H1 (cell line): Measurements from ENCODE around the gene CREB3. TPM values are rescaled to one million over a fixed set of nuclear protein-coding genes. Genes with fewer than 3 reads are reported as not detected.

Experiments
- CTCF ChIA-PET: fragments of 300-600 bp; sonication (Branson Sonifier 250); formaldehyde crosslinking; loops from one replicate; lab custom pipeline; 2021; ENCODE audit not compliant: partially characterized antibody; lab: Charles Lee
- POLR2A ChIA-PET: fragments of 300-600 bp; sonication (Branson Sonifier 250); formaldehyde crosslinking; loops from one replicate; lab custom pipeline; 2021; ENCODE audit warnings: inconsistent platforms; ENCODE audit not compliant: partially characterized antibody; lab: Charles Lee
- DNase-seq, 2 experiments: peaks; one replicate each; pipeline versions ENCODE4 v3.0.0 to v3.0.0-alpha.2; 2010 to 2022; ENCODE audit warnings: low spot score in 2 of 2, low read depth in 1 of 2, mixed read lengths in 1 of 2
- FAIRE-seq: peaks from 2 replicates; lab custom pipeline; 2011; peaks lifted over from hg19 to GRCh38; lab: Jason Lieb, UNC
- H2AFZ ChIP-seq: 2 replicates; pipeline ENCODE4 v1.8.1; 2012; ENCODE audit warnings: low read length, inconsistent platforms
- H2AK5ac ChIP-seq: 2 replicates; pipeline ENCODE4 v1.6.1; 2013; ENCODE audit warnings: low read depth, low read length
- H2BK120ac ChIP-seq: replicated peaks from 2 replicates; pipeline ENCODE3; 2013; ENCODE audit warnings: low read depth, low read length, inconsistent platforms
- H2BK12ac ChIP-seq: 2 replicates; pipeline ENCODE4 v1.6.1; 2013; ENCODE audit warnings: low read depth, low read length
- H2BK15ac ChIP-seq: 2 replicates; pipeline ENCODE4 v1.6.1; 2013; ENCODE audit warnings: low read length
- H2BK20ac ChIP-seq: 2 replicates; pipeline ENCODE4 v1.6.1; 2013; ENCODE audit warnings: low read length
- H2BK5ac ChIP-seq: 2 replicates; pipeline ENCODE4 v1.6.1; 2013; ENCODE audit warnings: low read depth, low read length
- H3K14ac ChIP-seq: 2 replicates; pipeline ENCODE4 v1.6.1; 2013; ENCODE audit warnings: inconsistent platforms; ENCODE audit not compliant: insufficient read length
- H3K18ac ChIP-seq: 2 replicates; pipeline ENCODE4 v1.6.1; 2013; ENCODE audit warnings: low read length; ENCODE audit errors: extremely low read depth
- H3K23ac ChIP-seq: 2 replicates; pipeline ENCODE4 v1.6.1; 2013; ENCODE audit warnings: inconsistent platforms; ENCODE audit not compliant: insufficient read length
- H3K23me2 ChIP-seq: 2 replicates; pipeline ENCODE4 v1.6.1; 2013; ENCODE audit warnings: low read depth, low read length
- H3K27ac ChIP-seq: 2 replicates; pipeline ENCODE4 v1.6.1; 2011; ENCODE audit warnings: low read depth, low read length, inconsistent platforms
- H3K27me3 ChIP-seq, 4 experiments: replicated peaks in 1 of 4; 1 replicate in 1 of 4; 2 replicates in 3 of 4; pipeline versions ENCODE4 v1.6.1 to v1.8.1; 2011 to 2013; ENCODE audit warnings: low read length in 3 of 4, mild to moderate bottlenecking in 3 of 4, inconsistent platforms in 2 of 4, mixed read lengths in 2 of 4, moderate library complexity in 1 of 4; ENCODE audit not compliant: control insufficient read depth in 3 of 4, insufficient read depth in 3 of 4; ENCODE audit errors: extremely low read depth in 1 of 4
- H3K36me3 ChIP-seq, 4 experiments: 2 replicates each; pipeline versions ENCODE4 v1.6.1 to v1.8.1; 2011 to 2013; ENCODE audit warnings: mild to moderate bottlenecking in 4 of 4, low read length in 3 of 4, moderate library complexity in 2 of 4, control low read depth in 1 of 4, inconsistent platforms in 1 of 4; ENCODE audit not compliant: insufficient read depth in 4 of 4, control insufficient read depth in 2 of 4
- H3K4ac ChIP-seq: replicated peaks from 2 replicates; pipeline ENCODE3; 2013; ENCODE audit warnings: low read length, low read depth, mixed read lengths, inconsistent platforms; ENCODE audit not compliant: insufficient read length
- H3K4me1 ChIP-seq, 4 experiments: replicated peaks in 1 of 4; 1 replicate in 1 of 4; 2 replicates in 3 of 4; pipeline versions ENCODE4 v1.6.1 to v1.8.1; 2011 to 2013; ENCODE audit warnings: low read length in 3 of 4, inconsistent platforms in 2 of 4, mixed read lengths in 1 of 4; ENCODE audit not compliant: insufficient read depth in 4 of 4, control insufficient read depth in 3 of 4
- H3K4me2 ChIP-seq, 2 experiments: 2 replicates each; pipeline versions ENCODE4 v1.6.1 to v1.8.1; 2011 to 2013; ENCODE audit warnings: low read depth in 2 of 2, low read length in 2 of 2, control low read depth in 1 of 2, inconsistent platforms in 1 of 2, mild to moderate bottlenecking in 1 of 2; ENCODE audit not compliant: insufficient read depth in 1 of 2
- H3K4me3 ChIP-seq, 4 experiments: fragments of 200-600, 300-600 bp in 1 of 4; sonication (generic), shearing (Covaris generic), sonication (Bioruptor Twin) in 1 of 4; 2 replicates each; pipeline versions ENCODE4 v1.5.1 to v1.8.1; 2011 to 2016; ENCODE audit warnings: low read length in 4 of 4, low read depth in 3 of 4, control low read depth in 2 of 4, inconsistent platforms in 2 of 4, mild to moderate bottlenecking in 2 of 4, mixed read lengths in 1 of 4, moderate library complexity in 1 of 4; ENCODE audit not compliant: insufficient read depth in 2 of 4; ENCODE audit errors: extremely low read depth in 1 of 4
- H3K56ac ChIP-seq: replicated peaks from 2 replicates; pipeline ENCODE3; 2013; ENCODE audit warnings: low read depth, mild to moderate bottlenecking, mixed read lengths, low read length, inconsistent platforms; ENCODE audit not compliant: insufficient read length
- H3K79me1 ChIP-seq: 2 replicates; pipeline ENCODE4 v1.6.1; 2013; ENCODE audit warnings: low read depth, low read length, control low read depth
- H3K79me2 ChIP-seq, 2 experiments: 2 replicates each; pipeline versions ENCODE4 v1.6.1 to v1.8.1; 2012 to 2013; ENCODE audit warnings: low read length in 2 of 2, mild to moderate bottlenecking in 2 of 2, inconsistent platforms in 1 of 2; ENCODE audit not compliant: insufficient read depth in 2 of 2, control insufficient read depth in 1 of 2
- H3K9ac ChIP-seq, 4 experiments: replicated peaks in 1 of 4; 1 replicate in 1 of 4; 2 replicates in 3 of 4; pipeline versions ENCODE4 v1.6.1 to v1.8.1; 2011 to 2013; ENCODE audit warnings: low read depth in 3 of 4, low read length in 3 of 4, control low read depth in 2 of 4, mild to moderate bottlenecking in 2 of 4, moderate library complexity in 2 of 4, inconsistent platforms in 1 of 4; ENCODE audit errors: extremely low read depth in 1 of 4
- H3K9me3 ChIP-seq, 2 experiments: 2 replicates each; pipeline versions ENCODE4 v1.6.1 to v1.8.1; 2012 to 2013; ENCODE audit warnings: mild to moderate bottlenecking in 2 of 2, moderate library complexity in 2 of 2, control low read depth in 1 of 2, inconsistent platforms in 1 of 2, low read depth in 1 of 2, low read length in 1 of 2, mixed read lengths in 1 of 2; ENCODE audit not compliant: insufficient read depth in 2 of 2
- H4K20me1 ChIP-seq, 2 experiments: replicated peaks in 1 of 2; 2 replicates each; pipeline versions ENCODE3 to v1.8.1; 2011 to 2013; ENCODE audit warnings: inconsistent platforms in 2 of 2, low read length in 2 of 2, mild to moderate bottlenecking in 1 of 2; ENCODE audit not compliant: insufficient read depth in 2 of 2, control insufficient read depth in 1 of 2
- H4K5ac ChIP-seq: 2 replicates; pipeline ENCODE4 v1.6.1; 2013; ENCODE audit warnings: low read length, low read depth, mixed read lengths, inconsistent platforms; ENCODE audit not compliant: insufficient read length
- H4K8ac ChIP-seq: 2 replicates; pipeline ENCODE4 v1.8.0; 2013; ENCODE audit warnings: mild to moderate bottlenecking, moderate library complexity, low read length, inconsistent platforms; ENCODE audit not compliant: insufficient read depth; ENCODE audit errors: extremely low read depth
- H4K91ac ChIP-seq: replicated peaks from 2 replicates; pipeline ENCODE3; 2013; ENCODE audit warnings: low read length, mixed read lengths, inconsistent platforms; ENCODE audit not compliant: insufficient read length
- ASH2L ChIP-seq: fragments of 200-600, 300-600 bp; sonication (generic); IDR thresholded peaks from one replicate; pipeline ENCODE4 v1.7.1; 2017; ENCODE audit warnings: low read length
- ATF2 ChIP-seq: IDR thresholded peaks from 2 replicates; pipeline ENCODE4 v1.6.1; 2012; ENCODE audit warnings: low read length, inconsistent platforms
- CHD1 ChIP-seq: IDR thresholded peaks from 2 replicates; pipeline ENCODE4 v1.6.1; 2012; ENCODE audit warnings: low read depth, low read length, improper control_type of control experiment
- CREB1 ChIP-seq: IDR thresholded peaks from 2 replicates; pipeline ENCODE4 v1.6.1; 2012; ENCODE audit warnings: inconsistent platforms
- EZH2 ChIP-seq: fragments of 200-600 bp; sonication (generic); IDR thresholded peaks from 2 replicates; pipeline ENCODE4 v1.7.1; 2012; ENCODE audit warnings: low read depth, mild to moderate bottlenecking, moderate library complexity, low read length, inconsistent platforms; ENCODE audit not compliant: severe bottlenecking
- JUN ChIP-seq: IDR thresholded peaks from 2 replicates; pipeline ENCODE4 v1.6.1; 2011; ENCODE audit warnings: low read depth, mild to moderate bottlenecking, improper control_type of control experiment, low read length
- PHF8 ChIP-seq: fragments of 200-600 bp; sonication (generic); conservative IDR thresholded peaks from 2 replicates; pipeline ENCODE4 v1.7.1; 2012; ENCODE audit warnings: low read depth, mild to moderate bottlenecking, inconsistent platforms, low read length, moderate library complexity
- POU5F1 ChIP-seq: IDR thresholded peaks from 2 replicates; pipeline ENCODE4 v1.6.1; 2011; ENCODE audit warnings: low read depth, mild to moderate bottlenecking, low read length, moderate library complexity
- RFX5 ChIP-seq: IDR thresholded peaks from 2 replicates; pipeline ENCODE4 v1.6.1; 2011; ENCODE audit warnings: low read depth, low read length, improper control_type of control experiment, borderline replicate concordance
- TAF1 ChIP-seq: IDR thresholded peaks from 2 replicates; pipeline ENCODE4 v1.6.1; 2011; ENCODE audit warnings: mild to moderate bottlenecking, low read depth, low read length
- TCF12 ChIP-seq: IDR thresholded peaks from 2 replicates; pipeline ENCODE4 v1.6.1; 2011; ENCODE audit warnings: low read depth, mild to moderate bottlenecking, low read length
- WGBS, 2 experiments: shearing (Covaris generic) in 1 of 2; methylation state at CpG; one replicate each; pipeline versions ENCODE4 v1.1.6 to v1.1.7; 2013 to 2015; ENCODE audit warnings: low lambda C conversion rate in 2 of 2, mixed read lengths in 2 of 2, inconsistent platforms in 1 of 2, low coverage in 1 of 2, missing lambda C conversion rate in 1 of 2; ENCODE audit not compliant: insufficient replicate concordance in 2 of 2, insufficient coverage in 1 of 2, insufficient read length in 1 of 2; ENCODE audit errors: extremely low coverage in 1 of 2, missing lambda C conversion rate in 1 of 2; 5-methylcytosine and 5-hydroxymethylcytosine counted together
- polyA plus RNA-seq, 7 experiments: library from polyadenylated mRNA; depleted of rRNA in 3 of 7; stranded (reverse) in 5 of 7; unstranded in 2 of 7; fragments of >200 nt in 5 of 7; fragments of 200-250 nt in 2 of 7; gene quantifications; 1 replicate in 5 of 7; 2 replicates in 1 of 7; 4 replicates in 1 of 7; pipeline versions ENCODE4 v1.2.1 to v1.2.3, GENCODE V29; 2011 to 2013; ENCODE audit warnings: missing spikeins in 2 of 7, mixed read lengths in 2 of 7
- total RNA-seq: library from RNA; stranded (reverse); fragmentation: NEBNext Ultra II Directional; extraction: Animal tissue kit (Norgen Biotek cat#: 25700); gene quantifications from 2 replicates; pipeline ENCODE4 v1.2.1, GENCODE V29; 2021

CREB3 gene
- total and polyA plus RNA-seq, 2 of the 8 experiments (the other 6 are each of a cell fraction or from before 2014, with no cell fraction given): 24.4 to 25.7 TPM

GRCh38 chr9:35757226-35757891 is 24.9 kb downstream of the CREB3 start:
- WGBS, 2 experiments: 4% methylated on average over 17 of the region's 20 CpGs; no CpG with 5 or more reads in 1 of the 2 experiments
- no peaks in the 10 kb centered on the region; the same call in 1 of the 2 replicates for H3K23me2 ChIP-seq
- peak overlapping the region; percentile 90 to 97 for H3K4me2 ChIP-seq
- H3K9me3 ChIP-seq: no peaks in the 10 kb centered on the region
- ChIA-PET CTCF (interaction anchor here (0.8 to 2.3 kb wide), 14 partner anchors 9 to 99 kb away, joined by 3 to 18 read pairs (median 5); partner anchors contain the start of genes CCDC107, CREB3 and RMRP), POLR2A (interaction anchor here (1.0 to 2.2 kb wide), 8 partner anchors 8 to 99 kb away, joined by 3 to 11 read pairs (median 6); partner anchors contain the start of genes CCDC107, CREB3, GBA2 and HINT2)
- peak overlapping the region; percentile 70 to 76 (median 72) for H3K9ac ChIP-seq
- peaks cover 0 to 5% (median 0%) of the 10 kb centered on the region in 4 experiments; a peak in 2 of 7 replicates for H3K4me1 ChIP-seq
- peak overlapping the region; percentile 41; the same call in 1 of the 2 replicates for H2BK15ac ChIP-seq
- H4K5ac ChIP-seq: peak overlapping the region; percentile 70
- H2BK20ac ChIP-seq: no peak overlapping the region
- peak overlapping the region; percentile 10 for H4K91ac ChIP-seq
- H3K79me1 ChIP-seq: no peaks in the 10 kb centered on the region
- peak in 1 of 2 experiments; percentile 84 for DNase-seq
- H4K8ac ChIP-seq: peak overlapping the region; percentile 51
- H3K79me2 ChIP-seq: peaks cover 0 to 24% of the 10 kb centered on the region in 2 experiments; a peak in 2 of 4 replicates
- no peaks in the 10 kb centered on the region for H3K27me3 ChIP-seq
- H3K36me3 ChIP-seq: peaks cover 0 to 9% (median 6%) of the 10 kb centered on the region in 4 experiments; a peak in 5 of 8 replicates
- peak overlapping the region; percentile 54; the same call in 1 of the 2 replicates for H2AFZ ChIP-seq
- FAIRE-seq: no peak
- H3K4me3 ChIP-seq: peak overlapping the region; percentile 85 to 92 (median 90)
- no peaks in the 10 kb centered on the region for H4K20me1 ChIP-seq
- H3K27ac ChIP-seq: peak overlapping the region; percentile 81
- H2BK120ac ChIP-seq: no peak overlapping the region
- H2BK5ac ChIP-seq: peak overlapping the region; percentile 91
- no peak overlapping the region for H3K4ac ChIP-seq
- peak overlapping the region; percentile 82; the same call in 1 of the 2 replicates for H3K18ac ChIP-seq
- H2BK12ac ChIP-seq: peak overlapping the region; percentile 84
- no peak overlapping the region for H3K23ac ChIP-seq
- no peak overlapping the region for H3K14ac ChIP-seq
- H2AK5ac ChIP-seq: no peak overlapping the region
- H3K56ac ChIP-seq: peak overlapping the region; percentile 85
- TF ChIP-seq EZH2 (no peak), JUN (no peak), TAF1 (peak; percentile 59; the same call in 1 of the 2 replicates), POU5F1 (no peak), TCF12 (no peak), PHF8 (peak; percentile 61), ATF2 (no peak), CREB1 (no peak), RFX5 (no peak), CHD1 (no peak), ASH2L (peak; percentile 81)
